Metanephros (tissue), 1 donor: Measurements from ENCODE around the gene TPD52L3. TPM values are rescaled to one million over a fixed set of nuclear protein-coding genes. Genes with fewer than 3 reads are reported as not detected.

Source experiments
- total RNA-seq: library from RNA; depleted of rRNA; stranded (reverse); fragments of >200 nt; gene quantifications from one replicate; pipeline ENCODE4 v1.2.3, GENCODE V29; 2014

TPD52L3 gene
- not detected for total RNA-seq

GRCh38 chr9:6328103-6328502, at the start of gene TPD52L3:
Gene TPD52L3 (plus strand): TSS chr9:6328375. CDS start chr9:6328596, 221 bp downstream.

Other genes with a start within 250 kb of the TPD52L3 start
- gene IL33, start 112.6 kb upstream of the TPD52L3 start, total RNA-seq: 11.8 TPM
- gene UHRF2, start 84.8 kb downstream of the TPD52L3 start, total RNA-seq: 79.1 TPM